Activated T-helper 1 cell treated with anti-CD3 and anti-CD28 coated beads, Interleukin-12 subunit alpha, Interleukin-12 subunit beta, Interleukin-2, Interleukin-4 antibody, amounts not matched to agents 30 ng/mL and 10 ng/mL and 1 ng/mL, durations not matched to agents 14 hours and 24 hours and 36 hours (primary cell): ENCODE data around the gene CEP112. TPM values are rescaled to one million over a fixed set of nuclear protein-coding genes. Genes with fewer than 3 reads are reported as not detected.

Source experiments
- DNase-seq: peaks from one replicate; pipeline ENCODE4 v3.0.0; 2021; ENCODE audit warnings: low spot score
- H3K27ac Mint-ChIP-seq: one replicate; pipeline ENCODE4 v1.8.0; 2021; ENCODE audit warnings: mild to moderate bottlenecking, mixed read lengths
- H3K27me3 Mint-ChIP-seq: one replicate; pipeline ENCODE4 v1.8.0; 2022; ENCODE audit warnings: mild to moderate bottlenecking, moderate library complexity, mixed read lengths; ENCODE audit not compliant: insufficient read depth
- H3K36me3 Mint-ChIP-seq: one replicate; pipeline ENCODE4 v1.8.0; 2021; ENCODE audit warnings: low read depth, mixed read lengths
- H3K4me1 Mint-ChIP-seq: one replicate; pipeline ENCODE4 v1.8.0; 2021; ENCODE audit warnings: low read depth, mixed read lengths
- H3K4me3 Mint-ChIP-seq: one replicate; pipeline ENCODE4 v1.8.0; 2021; ENCODE audit warnings: mild to moderate bottlenecking, moderate library complexity, mixed read lengths
- H3K9me3 Mint-ChIP-seq: one replicate; pipeline ENCODE4 v1.8.0; 2021; ENCODE audit warnings: mixed read lengths
- intact Hi-C: fragments of 100-400 bp; cut with micrococcal nuclease; formaldehyde crosslinking; loops from one replicate; pipeline ENCODE4 v1.15.1; 2024
- total RNA-seq: library from RNA; stranded (reverse); gene quantifications from 2 replicates; pipeline ENCODE4 v1.2.3, GENCODE V29; 2022

CEP112 gene
- total RNA-seq, 1 donor from 2014 or later: 1.7 TPM

GRCh38 chr17:65712383-65713267 lies 479.3 kb downstream of the CEP112 start:
- DNase-seq: no peak

DNA sequence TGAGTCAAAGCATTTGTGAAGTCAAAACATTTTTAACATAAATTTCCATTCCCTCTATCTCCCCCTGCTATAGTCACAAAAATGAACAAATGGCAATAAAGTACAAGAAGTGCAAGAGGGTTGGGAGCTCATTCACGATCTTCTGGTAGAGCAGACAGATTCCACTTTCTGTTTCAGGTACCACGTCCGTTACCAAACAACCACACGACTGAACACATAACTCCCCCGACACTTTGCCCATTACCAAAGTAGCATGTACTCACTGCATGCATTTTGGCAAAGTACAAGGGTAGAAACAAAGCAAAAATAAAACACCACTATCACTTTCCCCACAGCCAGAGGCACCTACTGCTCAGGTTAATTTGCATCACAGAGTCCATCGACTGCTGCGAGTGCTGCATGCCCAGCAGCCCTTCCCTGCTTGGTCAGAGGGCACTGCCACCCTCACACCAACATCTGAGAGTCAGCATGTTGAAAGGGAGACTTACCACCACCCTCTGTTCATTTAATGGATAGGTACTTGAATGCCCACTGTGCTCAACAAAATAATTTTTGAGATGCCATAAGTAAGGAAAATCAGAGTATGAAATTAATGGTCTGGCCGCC lies 480.2 kb downstream of the CEP112 start:
- intact Hi-C loops: no loop called here
- Mint-ChIP-seq H3K4me3 (peak overlapping the region; percentile 8), H3K36me3 (no peaks in the 10 kb centered on the region), H3K27ac (no peak overlapping the region), H3K4me1 (no peaks in the 10 kb centered on the region), H3K27me3 (peaks cover 4% of the 10 kb centered on the region), H3K9me3 (no peaks in the 10 kb centered on the region)
- no peak for DNase-seq

More at GRCh38 chr17:65712383-65713267, 479.3 kb downstream of the CEP112 start:
- H3K4me3 Mint-ChIP-seq: no peak overlapping the region
- H3K27ac Mint-ChIP-seq: no peak overlapping the region
- H3K27me3 Mint-ChIP-seq: peaks cover 4% of the 10 kb centered on the region
- intact Hi-C loops: no loop called here
- no peaks in the 10 kb centered on the region for H3K9me3 Mint-ChIP-seq
- H3K4me1 Mint-ChIP-seq: no peaks in the 10 kb centered on the region
- H3K36me3 Mint-ChIP-seq: no peaks in the 10 kb centered on the region

DNA sequence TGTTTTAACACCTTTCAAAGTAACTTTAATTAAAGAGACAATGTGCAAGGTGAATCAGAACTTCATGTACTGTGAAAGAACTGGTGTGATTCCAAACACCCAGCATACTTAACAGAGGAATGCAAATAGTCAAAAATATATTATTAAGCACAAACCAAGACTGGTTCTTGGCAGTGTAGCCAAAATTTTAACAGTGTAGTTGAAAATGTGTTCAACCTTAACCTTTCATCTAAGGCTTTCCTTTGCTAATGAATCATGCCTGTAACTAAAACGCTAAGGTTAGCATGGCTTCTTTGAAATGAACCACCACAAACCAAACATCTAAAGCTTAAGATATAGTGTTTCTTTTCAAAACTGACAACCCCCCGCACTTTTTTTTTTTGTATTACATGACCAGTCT lies 484.2 kb downstream of the CEP112 start:
- no peak overlapping the region for H3K4me3 Mint-ChIP-seq
- no peaks in the 10 kb centered on the region for H3K36me3 Mint-ChIP-seq
- H3K4me1 Mint-ChIP-seq: no peaks in the 10 kb centered on the region
- intact Hi-C loops: no loop called here
- H3K27ac Mint-ChIP-seq: no peak overlapping the region
- H3K9me3 Mint-ChIP-seq: no peaks in the 10 kb centered on the region
- H3K27me3 Mint-ChIP-seq: peaks cover 7% of the 10 kb centered on the region
- no peak for DNase-seq

- no peaks in the 10 kb centered on the region for H3K36me3 Mint-ChIP-seq
- DNase-seq: no peak
- intact Hi-C loops: no loop called here
- H3K4me1 Mint-ChIP-seq: no peaks in the 10 kb centered on the region
- peaks cover 4% of the 10 kb centered on the region for H3K27me3 Mint-ChIP-seq
- no peaks in the 10 kb centered on the region for H3K9me3 Mint-ChIP-seq
- H3K4me3 Mint-ChIP-seq: no peak overlapping the region
- H3K27ac Mint-ChIP-seq: no peak overlapping the region
These were observed 487.2 kb downstream of the CEP112 start for GRCh38 chr17:65704731-65705130.

GRCh38 chr17:65703891-65704290 lies 488.0 kb downstream of the CEP112 start:
- intact Hi-C loops: no loop called here
- H3K27ac Mint-ChIP-seq: no peak overlapping the region
- H3K4me3 Mint-ChIP-seq: no peak overlapping the region
- no peak for DNase-seq
- H3K4me1 Mint-ChIP-seq: no peaks in the 10 kb centered on the region
- H3K9me3 Mint-ChIP-seq: no peaks in the 10 kb centered on the region
- H3K36me3 Mint-ChIP-seq: no peaks in the 10 kb centered on the region
- H3K27me3 Mint-ChIP-seq: peaks cover 3% of the 10 kb centered on the region

DNA sequence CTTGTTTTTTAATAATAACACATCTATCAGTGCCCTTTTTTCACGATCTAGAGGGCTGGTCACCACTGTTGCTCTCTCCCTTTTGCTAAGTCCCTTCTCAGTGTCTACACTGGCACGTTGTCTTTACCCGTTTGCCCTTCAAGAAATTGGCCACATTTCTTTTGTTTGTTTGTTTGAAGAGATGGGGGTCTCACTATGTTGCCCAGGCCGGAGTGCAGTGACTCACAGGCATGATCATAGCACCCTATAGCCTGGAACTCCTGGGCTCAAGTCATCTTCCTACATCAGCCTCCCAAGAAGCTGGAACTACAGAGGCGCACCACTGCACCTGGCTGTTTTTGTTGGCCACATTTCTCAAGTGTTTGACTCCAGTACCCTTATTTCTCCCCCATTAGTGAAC lies 492.5 kb downstream of the CEP112 start:
- H3K36me3 Mint-ChIP-seq: no peaks in the 10 kb centered on the region
- H3K4me1 Mint-ChIP-seq: no peaks in the 10 kb centered on the region
- no peak overlapping the region for H3K4me3 Mint-ChIP-seq
- H3K9me3 Mint-ChIP-seq: no peaks in the 10 kb centered on the region
- peaks cover 5% of the 10 kb centered on the region for H3K27me3 Mint-ChIP-seq
- intact Hi-C loops: no loop called here
- H3K27ac Mint-ChIP-seq: no peak overlapping the region
- no peak for DNase-seq

GRCh38 chr17:65698381-65699061 lies 493.4 kb downstream of the CEP112 start:
- intact Hi-C loops: no loop called here
- Mint-ChIP-seq H3K4me3 (no peak overlapping the region), H3K36me3 (no peaks in the 10 kb centered on the region), H3K27ac (no peak overlapping the region), H3K27me3 (peaks cover 5% of the 10 kb centered on the region), H3K4me1 (no peaks in the 10 kb centered on the region), H3K9me3 (no peaks in the 10 kb centered on the region)
- no peak for DNase-seq

DNA sequence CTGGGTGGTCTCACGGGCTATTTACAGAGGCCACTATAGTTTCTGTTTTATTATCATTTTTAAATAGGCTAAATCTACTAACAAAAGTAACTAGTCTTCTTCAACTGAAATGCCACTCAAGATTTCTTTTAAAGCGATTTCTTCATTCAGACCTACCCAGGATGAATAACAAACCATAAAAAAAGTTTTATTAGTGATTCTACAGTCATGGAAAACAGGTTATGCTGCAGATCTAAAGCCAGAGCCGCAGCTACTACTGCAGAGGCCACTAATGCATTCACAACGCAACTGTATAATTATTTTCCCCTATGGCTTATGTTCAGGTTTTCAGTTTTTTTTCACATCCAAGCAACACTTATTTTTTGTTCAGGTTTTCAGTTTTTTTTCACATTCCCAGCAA lies 494.3 kb downstream of the CEP112 start:
- Mint-ChIP-seq H3K27me3 (peaks cover 10% of the 10 kb centered on the region), H3K9me3 (no peaks in the 10 kb centered on the region), H3K4me3 (no peak overlapping the region), H3K4me1 (no peaks in the 10 kb centered on the region), H3K27ac (no peak overlapping the region), H3K36me3 (no peaks in the 10 kb centered on the region)
- no peak for DNase-seq
- intact Hi-C loops: no loop called here

DNA sequence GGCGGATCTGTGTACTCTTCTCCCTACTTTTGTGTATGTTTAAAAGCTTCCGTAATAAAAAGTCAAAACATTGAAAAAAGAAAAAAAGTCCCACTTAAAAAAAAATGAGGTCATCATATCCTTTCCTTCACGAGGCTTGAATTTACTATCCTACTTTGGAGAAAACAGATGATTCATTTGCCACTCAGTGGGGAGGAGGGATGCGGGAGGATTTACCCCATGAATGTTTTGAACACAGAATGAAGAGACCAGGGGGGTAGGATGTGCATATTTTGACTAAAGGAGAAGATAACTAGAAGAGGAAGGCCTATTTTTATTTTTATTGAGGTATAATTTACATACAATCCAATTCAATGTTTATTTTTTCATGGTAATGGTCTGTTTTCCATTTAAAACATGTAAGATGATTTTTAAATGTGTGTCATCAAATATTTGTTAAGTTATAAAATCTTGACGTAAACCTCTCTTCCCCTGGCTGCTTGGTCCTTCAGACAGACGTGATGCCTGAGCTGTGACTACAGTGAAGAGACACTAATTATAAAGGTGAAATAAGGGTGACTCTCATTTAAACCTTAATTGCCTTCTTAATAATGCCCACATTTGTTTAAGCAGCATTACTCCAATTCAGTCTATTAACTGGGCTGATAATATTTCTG lies 495.1 kb downstream of the CEP112 start:
- intact Hi-C loops: no loop called here
- H3K9me3 Mint-ChIP-seq: no peaks in the 10 kb centered on the region
- peaks cover 10% of the 10 kb centered on the region for H3K27me3 Mint-ChIP-seq
- H3K4me1 Mint-ChIP-seq: no peaks in the 10 kb centered on the region
- no peak overlapping the region for H3K4me3 Mint-ChIP-seq
- H3K36me3 Mint-ChIP-seq: no peaks in the 10 kb centered on the region
- DNase-seq: no peak
- no peak overlapping the region for H3K27ac Mint-ChIP-seq

GRCh38 chr17:65694601-65695000 lies 497.3 kb downstream of the CEP112 start:
- Mint-ChIP-seq H3K36me3 (no peaks in the 10 kb centered on the region), H3K27me3 (peaks cover 10% of the 10 kb centered on the region), H3K4me1 (no peaks in the 10 kb centered on the region), H3K27ac (no peak overlapping the region), H3K4me3 (no peak overlapping the region), H3K9me3 (no peaks in the 10 kb centered on the region)
- intact Hi-C loops: no loop called here
- no peak for DNase-seq

DNA sequence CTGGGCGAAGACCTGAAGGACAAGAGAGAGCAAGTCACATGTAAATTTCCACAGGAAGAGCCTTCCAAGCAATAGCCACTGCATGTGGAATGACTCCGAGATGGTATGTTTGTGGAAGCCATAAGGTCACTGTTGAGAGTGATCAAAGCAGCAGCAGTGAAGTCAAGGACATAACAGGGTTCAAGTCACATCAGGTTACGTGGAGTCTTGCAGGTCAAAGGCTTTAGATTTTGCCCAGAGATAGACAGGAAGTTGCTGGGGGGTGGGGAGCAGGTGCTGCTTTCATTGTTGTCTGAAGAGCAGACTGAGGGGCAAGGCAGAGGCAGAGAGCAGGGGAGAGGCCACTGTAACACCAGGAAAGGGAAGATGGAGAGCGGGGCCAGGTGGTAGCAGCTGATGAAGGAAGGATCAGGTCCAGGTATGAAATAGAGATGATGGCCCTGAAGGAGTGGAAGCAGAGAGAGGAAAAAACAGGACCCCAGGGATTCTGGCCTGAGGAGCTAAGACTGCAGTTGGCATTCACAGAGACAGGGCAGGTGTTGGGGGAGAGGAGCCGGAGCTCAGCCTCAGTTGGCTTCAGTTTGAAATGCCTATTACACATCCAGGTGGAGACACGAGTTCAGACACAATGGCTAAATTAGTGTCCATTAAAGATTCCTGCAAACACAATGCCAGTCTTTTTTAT lies 501.2 kb downstream of the CEP112 start:
- intact Hi-C loops: no loop called here
- Mint-ChIP-seq H3K27me3 (peaks cover 7% of the 10 kb centered on the region), H3K27ac (no peak overlapping the region), H3K4me3 (no peak overlapping the region), H3K4me1 (no peaks in the 10 kb centered on the region), H3K9me3 (no peaks in the 10 kb centered on the region), H3K36me3 (no peaks in the 10 kb centered on the region)
- DNase-seq: no peak

DNA sequence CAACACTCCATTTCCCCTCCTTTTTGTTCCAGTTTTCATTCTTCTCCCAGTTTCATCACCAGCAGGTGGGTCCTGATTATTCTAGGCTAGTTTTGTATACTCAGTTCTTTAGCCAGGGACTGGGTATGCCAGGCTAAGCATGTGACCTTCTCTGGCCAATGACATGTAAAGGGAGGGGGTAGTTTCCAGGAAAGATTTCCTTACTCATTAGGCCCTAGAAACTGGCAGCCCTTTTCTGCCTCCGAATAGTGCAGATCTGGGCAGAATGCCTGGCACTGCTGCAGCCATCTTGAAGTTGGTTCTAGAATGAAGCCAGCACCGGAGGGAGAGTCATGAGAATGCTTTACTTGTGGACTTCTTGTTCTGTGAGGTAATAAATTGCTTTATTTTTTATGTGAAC lies 503.6 kb downstream of the CEP112 start:
- H3K36me3 Mint-ChIP-seq: no peaks in the 10 kb centered on the region
- no peak overlapping the region for H3K4me3 Mint-ChIP-seq
- H3K9me3 Mint-ChIP-seq: no peaks in the 10 kb centered on the region
- no peak for DNase-seq
- intact Hi-C loops: no loop called here
- H3K27me3 Mint-ChIP-seq: peaks cover 6% of the 10 kb centered on the region
- H3K27ac Mint-ChIP-seq: no peak overlapping the region
- no peaks in the 10 kb centered on the region for H3K4me1 Mint-ChIP-seq
